ENCODE measurements around the gene RRAS. TPM values are rescaled to one million over a fixed set of nuclear protein-coding genes. Genes with fewer than 3 reads are reported as not detected.

RRAS gene
- total RNA-seq, 1 experiment from 2014 or later: 190 TPM

- in situ Hi-C loops (cut with HindIII; ENCODE audit: low pct_unique_long_range_greater_than_20kb, low sequenced_read_pairs): no loop called here
- peak; percentile 37 for DNase-seq (ENCODE audit: low read depth)
Observed at GRCh38 chr19:49614096-49614833, 25.7 kb downstream of the RRAS start.

- DNase-seq (ENCODE audit: low read depth): peak; percentile 33
- in situ Hi-C loops (cut with HindIII; ENCODE audit: low pct_unique_long_range_greater_than_20kb, low sequenced_read_pairs): no loop called here
Observed at GRCh38 chr19:49613374-49613773, 26.6 kb downstream of the RRAS start.

- DNase-seq (ENCODE audit: low read depth): no peak
- in situ Hi-C loops (cut with HindIII; ENCODE audit: low pct_unique_long_range_greater_than_20kb, low sequenced_read_pairs): no loop called here
Observed at GRCh38 chr19:49609499-49610092, 30.3 kb downstream of the RRAS start.

- in situ Hi-C loops (cut with HindIII; ENCODE audit: low pct_unique_long_range_greater_than_20kb, low sequenced_read_pairs): no loop called here
Observed at GRCh38 chr19:49605605-49606004, 34.3 kb downstream of the RRAS start.

GRCh38 chr19:49602806-49603205 lies 37.1 kb downstream of the RRAS start:
- in situ Hi-C loops (cut with HindIII; ENCODE audit: low pct_unique_long_range_greater_than_20kb, low sequenced_read_pairs): no loop called here

More at GRCh38 chr19:49605605-49606004, 34.3 kb downstream of the RRAS start:
- DNase-seq (ENCODE audit: low read depth): no peak

DNA sequence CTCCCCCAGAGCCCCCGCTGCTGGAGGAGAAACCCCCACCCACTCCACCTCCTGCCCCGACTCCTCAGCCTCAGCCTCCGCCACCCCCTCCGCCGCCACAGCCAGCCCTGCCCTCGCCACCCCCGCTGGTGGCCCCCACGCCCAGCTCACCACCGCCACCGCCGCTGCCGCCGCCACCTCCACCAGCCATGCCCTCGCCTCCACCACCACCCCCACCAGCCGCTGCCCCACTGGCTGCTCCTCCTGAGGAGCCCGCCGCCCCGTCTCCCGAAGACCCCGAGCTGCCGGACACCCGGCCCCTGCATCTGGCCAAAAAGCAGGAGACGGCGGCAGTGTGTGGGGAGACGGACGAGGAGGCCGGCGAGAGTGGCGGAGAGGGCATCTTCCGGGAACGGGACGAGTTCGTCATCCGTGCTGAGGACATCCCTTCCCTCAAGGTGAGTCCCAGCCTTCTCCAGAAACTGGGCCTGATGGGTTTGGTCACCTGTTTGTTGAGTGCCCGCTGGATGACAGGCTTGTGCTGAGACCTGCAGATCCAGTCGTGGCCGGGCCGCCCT lies 38.4 kb downstream of the RRAS start:
- in situ Hi-C loops (cut with HindIII; ENCODE audit: low pct_unique_long_range_greater_than_20kb, low sequenced_read_pairs): no loop called here
- DNase-seq (ENCODE audit: low read depth): no peak

More at GRCh38 chr19:49602806-49603205, 37.1 kb downstream of the RRAS start:
- no peak for DNase-seq (ENCODE audit: low read depth)

GRCh38 chr19:49599378-49600295 lies 40.3 kb downstream of the RRAS start:
- no peak for DNase-seq (ENCODE audit: low read depth)
- in situ Hi-C loops (cut with HindIII; ENCODE audit: low pct_unique_long_range_greater_than_20kb, low sequenced_read_pairs): no loop called here

GRCh38 chr19:49597703-49597974 lies 42.3 kb downstream of the RRAS start:
- no peak for DNase-seq (ENCODE audit: low read depth)
- in situ Hi-C loops (cut with HindIII; ENCODE audit: low pct_unique_long_range_greater_than_20kb, low sequenced_read_pairs): no loop called here

GRCh38 chr19:49596954-49597702 lies 42.8 kb downstream of the RRAS start:
- DNase-seq (ENCODE audit: low read depth): no peak
- in situ Hi-C loops (cut with HindIII; ENCODE audit: low pct_unique_long_range_greater_than_20kb, low sequenced_read_pairs): no loop called here

- DNase-seq (ENCODE audit: low read depth): no peak
- in situ Hi-C loops (cut with HindIII; ENCODE audit: low pct_unique_long_range_greater_than_20kb, low sequenced_read_pairs): no loop called here
Observed at GRCh38 chr19:49596407-49596806, 43.5 kb downstream of the RRAS start.

GRCh38 chr19:49595819-49596404 lies 44.0 kb downstream of the RRAS start:
- no peak for DNase-seq (ENCODE audit: low read depth)
- in situ Hi-C loops (cut with HindIII; ENCODE audit: low pct_unique_long_range_greater_than_20kb, low sequenced_read_pairs): no loop called here

- no peak for DNase-seq (ENCODE audit: low read depth)
- in situ Hi-C loops (cut with HindIII; ENCODE audit: low pct_unique_long_range_greater_than_20kb, low sequenced_read_pairs): no loop called here
Observed at GRCh38 chr19:49594993-49595818, 44.7 kb downstream of the RRAS start.

DNA sequence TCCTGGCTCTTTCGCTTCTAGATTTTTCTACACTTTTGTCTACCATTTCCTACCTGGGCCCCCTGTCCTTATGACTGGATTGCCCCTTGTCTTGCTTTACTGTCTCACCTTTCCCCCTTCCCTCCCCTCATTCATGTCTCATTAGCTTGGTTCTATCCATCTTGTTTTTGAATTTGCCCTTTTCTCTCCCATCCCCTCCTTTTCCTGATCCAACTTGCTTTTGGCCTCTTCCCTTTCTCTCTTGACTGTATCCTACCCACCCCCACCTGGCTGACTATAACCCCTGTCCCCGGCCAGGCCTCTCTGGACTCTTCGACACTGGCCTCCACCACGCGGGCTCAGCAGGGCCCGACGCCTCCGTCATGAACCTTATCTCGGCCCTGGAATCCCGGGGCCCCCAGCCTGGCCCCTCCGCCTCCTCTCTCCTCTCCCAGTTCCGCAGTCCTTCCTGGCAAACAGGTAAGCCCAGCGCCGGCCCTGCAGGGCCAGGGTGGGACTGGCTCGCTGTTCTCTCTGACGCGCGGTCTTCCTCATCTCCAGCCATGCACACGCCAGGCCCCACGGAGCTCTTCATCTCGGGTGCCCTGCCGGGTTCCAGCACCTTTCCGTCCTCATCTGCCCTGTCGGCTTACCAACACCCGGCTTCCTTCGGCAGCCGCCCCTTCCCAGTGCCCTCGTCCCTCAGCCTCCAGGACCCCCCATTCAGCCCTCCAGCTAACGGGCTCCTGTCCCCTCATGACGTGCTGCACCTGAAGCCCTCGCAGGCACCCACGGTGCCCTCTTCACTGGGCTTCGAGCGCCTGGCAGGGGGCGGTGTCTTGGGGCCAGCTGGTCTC lies 45.6 kb downstream of the RRAS start:
- no peak for DNase-seq (ENCODE audit: low read depth)
- in situ Hi-C loops (cut with HindIII; ENCODE audit: low pct_unique_long_range_greater_than_20kb, low sequenced_read_pairs): no loop called here

- peak; percentile 92 for DNase-seq (ENCODE audit: low read depth)
- in situ Hi-C loops (cut with HindIII; ENCODE audit: low pct_unique_long_range_greater_than_20kb, low sequenced_read_pairs): no loop called here
Observed at GRCh38 chr19:49593233-49594113, 46.5 kb downstream of the RRAS start.

- peak; percentile 48 for DNase-seq (ENCODE audit: low read depth)
- in situ Hi-C loops (cut with HindIII; ENCODE audit: low pct_unique_long_range_greater_than_20kb, low sequenced_read_pairs): no loop called here
Observed at GRCh38 chr19:49592486-49593232, 47.3 kb downstream of the RRAS start.
